ENCODE data around the gene MAP3K9.

- TF ChIP-seq CTCF (IDR thresholded peaks at IDR 0.05; ENCODE audit: extremely low read depth in 1 of 2, insufficient read depth in 1 of 2, low read depth in 1 of 2, low read length in 2 of 2): no peak
- TF ChIP-seq EZH2 (IDR thresholded peaks at IDR 0.05; ENCODE audit: borderline replicate concordance, low read depth, low read length, severe bottlenecking): no peak
- no peak for TF ChIP-seq POLR2A (IDR thresholded peaks at IDR 0.05; ENCODE audit: low read depth, low read length)
- no peak for TF ChIP-seq GATA2 (IDR thresholded peaks at IDR 0.05; ENCODE audit: insufficient read depth, insufficient read length, low read depth, low read length)
- TF ChIP-seq POLR2AphosphoS5 (IDR thresholded peaks at IDR 0.05; ENCODE audit: insufficient read depth, low read depth, low read length): no peak
- TF ChIP-seq MAX (IDR thresholded peaks at IDR 0.05; ENCODE audit: insufficient read depth, insufficient read length): no peak
- TF ChIP-seq FOS (IDR thresholded peaks at IDR 0.05; ENCODE audit: borderline replicate concordance, insufficient read depth, low read length): no peak
- no peak for TF ChIP-seq MYC (IDR thresholded peaks at IDR 0.05; ENCODE audit: low read depth, low read length)
- no peak for TF ChIP-seq JUN (IDR thresholded peaks at IDR 0.05; ENCODE audit: borderline replicate concordance, insufficient read depth, insufficient read length, low read depth)
Observed at GRCh38 chr14:70724110-70724509, 85.2 kb downstream of the MAP3K9 start.
